HG03103 (cell line): Measurements from ENCODE around the gene SMG6.
A peak's percentile ranks its signal among the peaks of the same experiment; 100 is the strongest.

Source experiments
- ATAC-seq: cut with Tn5 transposase; IDR thresholded peaks from one replicate; pipeline ENCODE4 v1.9.1; 2021; ENCODE audit warnings: low read depth; ENCODE audit not compliant: unreplicated experiment

Gene SMG6

GRCh38 chr17:2237950-2238349 lies 65.6 kb downstream of the SMG6 start:
- no peak for ATAC-seq

GRCh38 chr17:2237521-2237921 lies 66.1 kb downstream of the SMG6 start:
- no peak for ATAC-seq

- no peak for ATAC-seq
Observed at GRCh38 chr17:2235792-2236366, 67.7 kb downstream of the SMG6 start.

GRCh38 chr17:2235265-2235664 lies 68.3 kb downstream of the SMG6 start:
- no peak for ATAC-seq

- ATAC-seq, result no peak
Observed at GRCh38 chr17:2233441-2233947, 70.1 kb downstream of the SMG6 start.

- ATAC-seq, result no peak
Observed at GRCh38 chr17:2232244-2232638, 71.3 kb downstream of the SMG6 start.

GRCh38 chr17:2230877-2231276 lies 72.7 kb downstream of the SMG6 start:
- no peak for ATAC-seq

- no peak for ATAC-seq
Observed at GRCh38 chr17:2227025-2227699, 76.4 kb downstream of the SMG6 start.

- ATAC-seq, result no peak
Observed at GRCh38 chr17:2223617-2223927, 80.0 kb downstream of the SMG6 start.

GRCh38 chr17:2222901-2223616 lies 80.5 kb downstream of the SMG6 start:
- no peak for ATAC-seq

- no peak for ATAC-seq
Observed at GRCh38 chr17:2222301-2222700, 81.3 kb downstream of the SMG6 start.

GRCh38 chr17:2218426-2218825 lies 85.2 kb downstream of the SMG6 start:
- no peak for ATAC-seq

- peak; percentile 73 for ATAC-seq
Observed at GRCh38 chr17:2215616-2216364, 87.8 kb downstream of the SMG6 start.

- ATAC-seq, result no peak
Observed at GRCh38 chr17:2214929-2215615, 88.5 kb downstream of the SMG6 start.

- no peak for ATAC-seq
Observed at GRCh38 chr17:2214047-2214928, 89.3 kb downstream of the SMG6 start.

GRCh38 chr17:2213291-2213960 lies 90.2 kb downstream of the SMG6 start:
- no peak for ATAC-seq

- ATAC-seq, result no peak
Observed at GRCh38 chr17:2212400-2212981, 91.1 kb downstream of the SMG6 start.

GRCh38 chr17:2211661-2212399 lies 91.8 kb downstream of the SMG6 start:
- ATAC-seq, result no peak
